HG03045 (cell line): ENCODE data around the gene IL12RB2.

Experiments
- ATAC-seq: cut with Tn5 transposase; IDR thresholded peaks from one replicate; pipeline ENCODE4 v1.9.1; 2021; ENCODE audit warnings: mild to moderate bottlenecking, moderate library complexity; ENCODE audit not compliant: unreplicated experiment

IL12RB2 gene

DNA sequence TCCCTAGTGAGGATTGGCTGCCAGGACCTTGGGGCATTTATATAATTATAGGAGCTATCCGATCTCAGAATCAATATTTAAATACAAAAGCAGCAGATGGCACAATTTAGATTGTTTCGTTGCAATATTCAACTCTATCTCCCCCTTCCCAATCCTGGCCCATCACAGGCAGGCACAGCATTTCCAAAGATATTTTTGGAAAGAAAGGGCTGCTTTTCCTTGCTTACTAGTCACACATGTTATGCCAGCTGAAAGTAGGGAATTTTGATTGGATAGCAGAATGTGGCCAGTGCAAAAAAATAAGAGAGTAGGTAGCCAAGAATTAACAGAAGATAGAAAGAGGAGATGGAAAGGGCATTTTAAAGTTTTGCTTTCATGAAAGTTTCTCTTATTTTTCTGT is 37.9 kb downstream of the IL12RB2 start:
- no peak for ATAC-seq

- ATAC-seq, result no peak
Measured at GRCh38 chr1:67346982-67347381, 39.3 kb downstream of the IL12RB2 start.

- no peak for ATAC-seq
Measured at GRCh38 chr1:67347688-67348472, 40.2 kb downstream of the IL12RB2 start.

GRCh38 chr1:67348586-67349252 is 41.0 kb downstream of the IL12RB2 start:
- ATAC-seq, result no peak

DNA sequence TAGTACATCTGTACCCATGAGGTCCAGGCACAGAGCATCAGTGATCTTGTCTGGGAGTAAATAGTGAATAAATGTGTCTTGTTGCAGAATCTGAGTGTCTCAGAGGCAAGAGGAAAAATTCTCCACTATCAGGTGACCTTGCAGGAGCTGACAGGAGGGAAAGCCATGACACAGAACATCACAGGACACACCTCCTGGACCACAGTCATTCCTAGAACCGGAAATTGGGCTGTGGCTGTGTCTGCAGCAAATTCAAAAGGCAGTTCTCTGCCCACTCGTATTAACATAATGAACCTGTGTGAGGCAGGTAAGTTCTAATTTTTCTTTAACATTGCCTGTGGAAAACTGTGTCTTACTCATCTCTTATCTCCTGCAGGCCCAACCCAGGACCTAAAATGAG is 43.1 kb downstream of the IL12RB2 start:
- peak; percentile 59 for ATAC-seq

DNA sequence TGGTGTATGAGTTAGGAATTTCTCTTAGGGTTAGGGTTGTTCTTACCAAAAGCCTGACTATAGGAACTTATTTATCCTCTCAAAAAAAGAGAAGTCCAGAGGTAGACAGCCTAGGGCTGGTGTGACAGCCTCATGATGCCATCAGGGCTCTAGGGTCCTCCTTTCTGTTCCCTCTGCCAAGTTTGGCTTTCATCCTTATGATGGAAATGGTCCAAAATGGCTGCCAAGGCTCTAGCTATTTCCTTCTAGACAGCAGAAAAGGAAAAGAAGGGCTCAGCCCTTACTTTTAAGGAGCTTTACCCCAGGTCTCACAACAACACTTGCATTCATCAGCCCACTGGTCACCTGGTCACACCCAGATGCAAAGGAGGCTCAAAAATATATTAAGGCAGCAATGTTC is 44.5 kb downstream of the IL12RB2 start:
- no peak for ATAC-seq

- no peak for ATAC-seq
Measured at GRCh38 chr1:67355745-67356424, 48.2 kb downstream of the IL12RB2 start.

GRCh38 chr1:67359592-67359991 is 51.9 kb downstream of the IL12RB2 start:
- ATAC-seq, result no peak

DNA sequence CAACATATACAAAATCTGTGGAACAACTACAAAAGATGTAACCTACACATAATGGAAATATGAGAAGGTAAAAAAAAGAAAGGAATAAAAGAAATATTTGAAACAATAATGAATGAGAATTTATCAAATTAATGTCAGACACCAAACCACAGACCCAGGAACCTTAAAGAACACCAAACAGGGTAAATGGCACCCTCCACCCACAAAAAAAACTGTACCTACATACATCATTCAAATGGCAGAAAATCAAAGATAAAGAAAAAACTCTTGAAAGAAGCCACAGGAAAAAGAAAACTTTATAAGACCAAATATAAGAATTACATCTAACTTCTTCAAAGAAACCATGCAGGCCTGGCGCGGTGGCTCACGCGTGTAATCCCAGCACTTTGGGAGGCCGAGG is 54.0 kb downstream of the IL12RB2 start:
- no peak for ATAC-seq

DNA sequence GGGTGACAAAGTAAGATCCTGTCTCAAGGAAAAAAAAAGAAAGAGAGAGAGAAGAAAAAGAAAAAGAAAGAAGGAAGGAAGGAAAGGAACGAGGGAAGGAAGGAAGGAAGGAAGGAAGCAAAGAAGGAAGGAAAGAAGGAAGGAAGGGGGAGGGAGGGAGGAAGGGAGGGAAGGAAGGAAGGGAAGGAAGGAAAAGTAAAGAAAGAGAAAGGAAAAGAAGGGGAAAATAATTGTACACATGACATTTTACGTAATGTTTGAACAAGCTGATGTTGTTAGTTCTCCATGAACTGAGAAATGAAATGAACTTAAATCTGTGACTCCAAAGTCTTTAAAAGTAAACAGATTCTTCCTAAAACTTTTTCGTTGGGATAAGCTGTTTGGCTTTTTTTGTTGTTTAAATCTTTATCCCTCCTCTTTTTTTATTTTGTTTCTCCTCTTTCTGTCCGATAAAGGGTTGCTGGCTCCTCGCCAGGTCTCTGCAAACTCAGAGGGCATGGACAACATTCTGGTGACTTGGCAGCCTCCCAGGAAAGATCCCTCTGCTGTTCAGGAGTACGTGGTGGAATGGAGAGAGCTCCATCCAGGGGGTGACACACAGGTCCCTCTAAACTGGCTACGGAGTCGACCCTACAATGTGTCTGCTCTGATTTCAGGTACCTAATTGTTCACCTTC is 59.8 kb downstream of the IL12RB2 start:
- ATAC-seq, result no peak

DNA sequence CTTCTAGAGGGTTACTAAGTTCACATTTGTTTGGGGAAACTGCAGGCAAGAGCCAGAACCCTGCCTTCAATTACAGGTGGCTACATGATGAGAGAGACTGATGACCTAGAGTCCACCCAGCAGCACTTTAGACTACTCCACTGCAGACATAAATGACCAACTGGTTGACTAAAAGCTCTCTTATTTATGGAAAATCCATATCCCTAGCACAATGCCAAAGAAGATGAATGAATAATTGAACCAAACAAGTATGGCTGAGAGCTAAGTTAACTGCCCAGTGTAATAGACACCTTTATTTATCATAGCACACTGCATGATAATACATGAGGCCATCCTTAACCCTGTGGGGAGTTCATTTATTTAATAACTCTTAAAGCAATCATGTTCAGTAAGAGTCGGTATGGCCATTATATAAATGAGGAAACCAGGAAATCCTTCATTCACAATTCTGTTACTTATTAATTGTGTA is 60.4 kb downstream of the IL12RB2 start:
- ATAC-seq, result no peak

DNA sequence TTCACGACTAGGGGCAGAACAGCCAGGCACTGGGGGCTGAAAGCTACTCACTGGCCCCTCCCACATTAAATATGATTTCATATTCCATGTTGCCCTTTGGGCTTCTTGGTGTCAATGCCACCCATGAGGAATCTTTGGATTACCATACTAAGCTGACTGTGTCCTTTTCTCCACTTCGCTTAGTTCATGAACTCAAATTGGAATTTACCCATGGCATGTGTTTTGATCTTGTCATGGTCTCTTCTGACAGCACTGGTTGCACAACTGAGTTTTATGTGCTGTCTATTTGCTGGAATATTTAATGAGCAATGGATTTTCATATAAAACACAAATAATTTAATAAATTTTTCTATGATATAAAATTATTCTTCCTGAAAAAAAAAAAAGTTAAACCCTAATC is 63.4 kb downstream of the IL12RB2 start:
- no peak for ATAC-seq

DNA sequence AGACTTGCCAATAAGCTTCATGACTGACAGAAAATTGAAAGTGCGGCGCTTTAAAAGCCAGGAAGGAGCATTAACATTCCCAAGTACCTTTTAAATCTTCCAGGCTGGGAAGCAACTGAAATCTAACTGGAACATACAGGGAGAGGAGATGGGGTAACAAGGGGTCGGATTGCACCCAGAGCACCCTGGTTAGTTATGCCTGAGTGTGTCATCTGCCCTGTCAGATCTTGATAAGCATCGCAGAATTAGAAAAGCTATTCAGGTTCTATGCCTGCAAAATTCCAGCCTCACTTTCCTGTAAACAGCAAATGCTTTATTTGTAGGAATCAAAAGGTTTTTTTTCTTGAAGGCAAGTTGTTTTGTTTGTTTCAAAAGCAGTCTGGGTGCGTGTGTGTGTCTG is 64.0 kb downstream of the IL12RB2 start:
- no peak for ATAC-seq

DNA sequence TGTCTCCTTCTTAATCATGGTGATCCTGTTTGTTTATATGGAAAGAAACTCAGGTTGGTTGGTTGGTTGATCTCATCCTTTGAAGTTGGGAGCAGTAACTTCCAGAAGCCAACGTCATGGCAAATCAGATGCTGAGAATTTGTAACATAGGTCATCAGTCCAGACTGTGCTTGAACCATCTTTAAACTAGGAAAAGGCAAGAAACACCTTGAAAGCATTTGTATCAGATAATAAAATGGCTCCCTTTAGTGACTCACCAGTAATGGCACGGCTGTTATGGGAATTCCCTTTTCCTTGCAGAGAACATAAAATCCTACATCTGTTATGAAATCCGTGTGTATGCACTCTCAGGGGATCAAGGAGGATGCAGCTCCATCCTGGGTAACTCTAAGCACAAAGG is 64.5 kb downstream of the IL12RB2 start:
- no peak for ATAC-seq

DNA sequence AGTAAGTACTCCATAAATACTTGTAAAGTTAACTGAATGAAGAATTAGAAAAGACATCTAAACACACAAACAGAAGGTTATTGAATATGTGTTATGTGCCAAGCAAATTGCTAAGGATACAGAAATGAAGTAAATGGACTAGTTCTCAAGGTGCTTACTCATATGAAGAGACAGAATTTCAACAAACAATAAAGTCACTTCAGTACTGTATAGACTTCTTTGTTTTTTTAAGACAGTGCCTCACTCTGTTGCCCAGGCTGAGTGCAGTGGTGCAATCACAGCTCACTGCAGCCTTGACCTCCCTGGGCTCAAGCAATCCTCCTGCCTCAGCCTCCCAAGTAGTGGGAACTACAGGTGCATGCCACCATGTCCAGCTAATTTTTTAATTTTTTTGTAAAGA is 65.2 kb downstream of the IL12RB2 start:
- no peak for ATAC-seq

DNA sequence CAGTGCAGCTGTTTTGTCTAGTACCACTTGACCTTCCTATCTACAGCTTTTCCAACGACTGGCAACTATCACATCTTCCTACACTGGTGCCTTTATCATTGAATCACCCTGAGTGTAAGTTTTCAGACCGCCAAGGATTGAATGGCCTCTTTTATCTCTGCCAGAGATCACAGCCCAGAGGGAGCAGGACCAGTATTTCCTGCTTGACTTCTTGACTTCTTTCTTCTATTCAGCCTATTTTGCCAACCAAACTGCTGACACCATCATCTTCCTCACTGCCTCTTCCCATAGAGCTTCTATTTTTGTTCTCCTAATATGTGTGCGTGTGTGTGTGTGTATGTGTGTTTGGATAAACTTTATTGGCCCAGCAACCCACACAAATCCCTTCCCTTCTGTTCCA is 68.7 kb downstream of the IL12RB2 start:
- no peak for ATAC-seq

DNA sequence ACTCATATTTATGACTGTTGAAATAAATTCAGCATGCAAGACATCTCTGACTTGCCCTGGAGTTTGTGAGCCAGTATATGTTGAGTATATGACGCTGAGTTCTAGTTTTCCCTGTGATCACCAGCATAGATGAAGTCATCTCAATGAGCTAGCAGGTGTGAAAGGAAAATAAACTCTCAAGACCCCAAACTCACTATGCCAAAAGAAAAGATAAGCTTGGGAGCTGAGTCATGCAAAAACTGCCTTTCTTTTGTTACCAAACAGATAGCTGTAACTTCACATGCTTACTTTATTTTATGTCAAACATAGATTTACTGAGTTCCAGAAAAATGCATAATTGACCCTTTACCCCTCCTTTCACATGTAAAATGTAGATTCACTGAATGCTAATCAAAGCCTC is 69.6 kb downstream of the IL12RB2 start:
- ATAC-seq, result no peak

GRCh38 chr1:67381154-67381553 is 73.5 kb downstream of the IL12RB2 start:
- ATAC-seq, result no peak

GRCh38 chr1:67382292-67382691 is 74.6 kb downstream of the IL12RB2 start:
- no peak for ATAC-seq

DNA sequence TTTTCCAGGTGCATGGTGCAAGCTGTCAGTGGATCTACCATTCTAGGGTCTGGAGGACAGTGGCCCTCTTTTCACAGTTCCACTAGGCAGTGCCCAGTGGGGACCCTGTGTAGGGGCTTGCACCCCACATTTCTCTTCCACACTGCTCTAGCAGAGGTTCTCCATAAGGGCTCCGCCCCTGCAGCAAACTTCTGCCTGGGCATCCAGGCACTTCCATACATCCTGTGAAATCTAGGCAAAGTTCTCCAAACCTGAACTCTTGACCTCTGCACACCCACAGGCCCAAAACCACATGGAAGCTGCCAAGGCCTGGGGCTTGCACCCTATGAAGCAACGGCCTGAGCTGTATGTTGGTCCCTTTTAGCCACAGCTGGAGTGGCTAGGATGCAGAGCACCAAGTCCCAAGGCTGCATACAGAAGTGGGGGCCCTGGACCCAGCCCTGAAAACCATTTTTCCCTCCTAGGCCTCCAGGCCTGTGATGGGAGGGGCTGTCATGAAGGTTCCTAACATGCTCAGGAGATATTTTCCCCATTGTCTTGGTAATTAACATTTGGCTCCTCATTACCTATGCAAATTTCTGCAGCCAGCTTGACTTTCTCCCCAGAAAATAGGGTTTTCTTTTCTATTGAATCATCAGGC is 76.4 kb downstream of the IL12RB2 start:
- ATAC-seq, result no peak
